HG02588 (cell line): ENCODE results near the gene ZNF641.
"Not testable (repeated sequence)": the region's sequence is repeated elsewhere in the genome, so short reads cannot be mapped to it uniquely, and the experiment has no call there.

Experiments used
- ATAC-seq: cut with Tn5 transposase; IDR thresholded peaks from one replicate; pipeline ENCODE4 v1.9.1; 2021; ENCODE audit warnings: mild to moderate bottlenecking, moderate library complexity; ENCODE audit not compliant: unreplicated experiment

ZNF641 gene

GRCh38 chr12:48336061-48336460, 14.7 kb downstream of the ZNF641 start:
- no peak for ATAC-seq

- no peak for ATAC-seq
These were observed 15.9 kb downstream of the ZNF641 start for GRCh38 chr12:48334808-48335207.

DNA sequence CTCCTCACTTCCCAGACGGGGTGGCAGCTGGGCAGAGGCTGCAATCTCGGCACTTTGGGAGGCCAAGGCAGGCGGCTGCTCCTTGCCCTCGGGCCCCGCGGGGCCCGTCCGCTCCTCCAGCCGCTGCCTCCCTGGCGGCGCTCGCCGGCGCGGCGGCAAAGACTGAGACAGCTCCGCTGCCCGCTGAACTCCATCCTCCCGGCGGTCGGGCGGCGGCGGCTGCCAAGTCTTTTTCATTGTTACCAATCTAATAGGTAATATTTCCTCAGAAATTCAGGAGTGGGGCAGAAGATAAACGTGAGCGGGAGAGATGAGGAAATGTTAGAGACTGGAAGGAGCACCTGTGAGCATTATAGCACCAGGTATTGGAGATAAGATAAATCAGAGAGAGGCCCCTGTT, 17.0 kb downstream of the ZNF641 start:
- not testable (repeated sequence) for ATAC-seq

GRCh38 chr12:48331399-48331798, 19.3 kb downstream of the ZNF641 start:
- no peak for ATAC-seq

DNA sequence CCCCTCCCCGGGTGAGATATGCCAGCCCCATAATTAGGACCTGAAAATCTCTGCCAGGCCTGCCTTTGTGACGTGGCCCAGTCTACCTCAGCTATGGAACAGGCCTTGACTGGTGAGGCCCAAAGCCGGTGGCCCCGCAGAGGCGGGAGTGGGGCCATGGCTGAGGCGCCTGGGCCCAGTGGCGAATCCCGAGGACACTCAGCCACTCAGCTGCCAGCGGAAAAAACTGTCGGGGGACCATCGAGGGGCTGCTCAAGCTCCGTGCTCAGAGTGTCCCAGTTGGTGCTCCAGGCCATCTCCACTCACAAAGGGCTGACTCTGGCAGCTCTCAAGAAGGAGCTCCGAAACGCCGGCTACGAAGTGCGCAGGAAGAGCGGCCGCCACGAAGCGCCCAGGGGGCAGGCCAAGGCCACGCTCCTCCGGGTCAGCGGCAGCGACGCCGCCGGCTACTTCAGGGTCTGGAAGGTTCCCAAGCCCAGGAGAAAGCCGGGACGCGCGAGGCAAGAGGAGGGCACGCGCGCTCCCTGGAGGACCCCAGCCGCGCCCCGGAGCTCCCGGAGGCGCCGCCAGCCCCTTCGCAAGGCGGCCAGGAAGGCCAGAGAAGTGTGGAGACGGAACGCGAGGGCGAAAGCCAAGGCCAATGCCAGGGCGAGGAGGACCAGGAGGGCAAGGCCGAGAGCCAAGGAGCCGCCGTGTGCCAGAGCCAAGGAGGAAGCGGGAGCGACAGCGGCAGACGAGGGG, 21.4 kb downstream of the ZNF641 start:
- no peak for ATAC-seq

- no peak for ATAC-seq
These were observed 34.2 kb downstream of the ZNF641 start for GRCh38 chr12:48316491-48316890.

GRCh38 chr12:48311313-48311712, 39.4 kb downstream of the ZNF641 start:
- no peak for ATAC-seq

DNA sequence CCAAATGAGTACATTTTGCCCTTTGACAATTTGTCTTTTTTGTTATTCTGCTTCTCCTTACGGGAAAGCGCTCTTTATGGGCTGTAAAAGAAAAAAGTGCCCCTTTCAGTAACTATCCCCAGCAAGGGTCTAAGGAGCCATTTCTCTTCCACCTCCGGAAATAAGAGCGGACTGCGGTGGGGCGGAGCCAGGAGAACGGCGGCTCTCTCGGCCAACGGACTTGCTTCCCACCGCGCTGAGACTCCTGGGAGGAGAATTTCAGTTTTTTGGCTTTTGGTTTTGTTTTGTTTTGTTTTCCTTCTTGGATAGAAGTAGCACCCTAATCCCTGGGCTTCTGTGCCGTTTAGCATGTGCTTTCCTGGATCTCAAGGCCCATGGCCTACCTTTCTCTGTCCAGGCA, 43.5 kb downstream of the ZNF641 start:
- ATAC-seq = no peak

GRCh38 chr12:48305190-48305589, 45.5 kb downstream of the ZNF641 start:
- no peak for ATAC-seq

DNA sequence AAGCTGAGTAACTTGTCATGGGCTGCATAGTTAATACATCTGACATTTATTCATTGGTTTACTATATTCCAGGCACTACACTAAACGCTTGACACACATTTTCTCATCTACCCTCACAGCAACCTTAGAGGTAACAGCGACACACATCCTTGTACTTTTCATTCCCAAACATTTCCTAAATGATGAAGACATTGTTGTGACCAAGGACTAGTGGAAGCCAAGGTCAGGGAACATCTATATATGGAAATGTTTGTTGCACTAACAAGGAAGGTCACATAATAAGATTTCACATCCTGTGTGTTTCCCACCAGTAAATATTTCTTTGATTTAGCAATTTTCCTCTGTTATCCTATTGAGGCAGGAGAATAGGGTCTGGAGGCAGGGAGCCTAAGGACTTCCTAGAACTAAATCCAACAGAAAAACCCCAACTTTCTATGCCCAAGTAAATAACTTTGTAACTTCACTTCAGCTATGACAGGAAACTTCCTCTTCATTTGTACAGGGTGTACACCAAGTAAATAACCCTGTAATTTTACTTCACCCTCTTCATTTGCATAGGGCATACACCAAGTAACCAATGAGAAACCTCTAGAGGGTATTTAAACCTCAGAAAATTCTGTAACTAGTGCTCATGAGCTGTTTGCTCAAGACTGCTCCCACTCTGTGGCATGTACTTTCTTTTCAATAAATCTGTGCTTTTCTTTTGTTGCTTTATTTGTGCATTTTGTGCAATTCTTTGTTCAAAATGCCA, 48.4 kb downstream of the ZNF641 start:
- no peak for ATAC-seq

DNA sequence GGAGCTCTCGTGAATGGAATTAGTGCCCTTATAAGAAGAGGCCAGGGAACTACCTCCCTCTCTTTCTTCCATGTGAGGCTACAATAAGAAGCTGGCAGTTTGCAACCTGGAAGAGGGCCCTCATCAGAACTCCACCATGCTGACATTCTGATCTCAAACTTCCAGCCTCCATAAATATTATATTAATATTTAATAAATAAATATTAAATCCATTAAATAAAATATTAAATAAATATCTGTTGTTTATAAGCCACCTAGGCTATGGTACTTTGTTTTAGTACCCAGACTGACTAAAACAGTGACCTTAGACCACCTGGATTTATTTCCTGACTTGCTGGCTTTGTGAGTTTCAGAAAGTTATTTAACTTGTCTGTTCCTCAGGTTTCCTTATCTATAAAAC, 49.9 kb downstream of the ZNF641 start:
- no peak for ATAC-seq

DNA sequence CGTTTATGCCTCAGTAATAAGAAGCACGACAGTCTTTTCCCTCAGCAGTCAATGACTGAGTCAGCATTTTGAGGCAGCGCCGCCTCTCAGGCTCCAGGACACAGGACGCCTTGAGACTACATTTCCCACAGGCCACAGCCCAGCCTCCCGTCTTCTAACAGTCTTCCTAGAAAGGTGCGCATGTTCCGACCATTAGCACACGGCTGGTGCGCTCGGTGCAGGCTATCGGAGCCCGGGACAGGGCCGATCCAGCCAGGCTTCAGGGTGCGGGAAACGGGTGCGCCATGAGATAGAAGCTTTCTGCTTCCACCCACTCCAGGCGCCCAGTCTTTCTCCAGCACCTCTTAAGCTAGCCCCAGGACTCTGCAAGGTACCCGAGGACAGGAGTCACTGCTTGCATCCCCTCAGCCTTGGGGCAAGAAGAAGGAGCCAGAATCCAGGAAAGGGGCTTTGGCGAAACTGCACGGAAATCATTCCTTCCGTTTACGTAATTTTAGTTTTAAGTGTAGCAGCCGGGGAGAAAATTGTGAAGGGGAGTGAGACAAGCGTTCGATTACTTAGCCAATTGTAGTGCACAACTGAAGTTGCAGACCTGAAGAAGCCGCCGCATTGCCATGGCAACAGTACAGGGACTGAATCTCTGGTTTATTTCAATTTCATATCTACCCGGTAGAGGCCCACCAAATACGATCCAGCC, 54.0 kb downstream of the ZNF641 start:
- no peak for ATAC-seq

DNA sequence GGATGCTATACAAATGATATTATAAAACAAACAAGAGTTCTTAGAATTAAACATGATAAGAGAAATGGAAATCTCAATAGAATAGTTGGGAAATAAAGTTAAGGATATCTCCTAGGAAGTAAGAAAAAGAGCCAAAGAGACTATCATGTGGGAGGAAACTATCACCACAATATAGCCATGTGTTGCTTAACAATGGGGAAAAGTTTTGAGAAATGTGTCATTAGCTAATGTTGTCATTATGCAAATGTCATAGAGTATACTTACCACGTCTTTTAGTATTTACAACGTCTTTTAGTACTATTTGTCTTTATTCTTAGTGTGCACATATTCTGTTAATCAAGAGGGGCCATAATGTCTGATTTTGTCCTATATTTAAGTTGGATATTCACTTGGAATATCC, 58.7 kb downstream of the ZNF641 start:
- no peak for ATAC-seq

DNA sequence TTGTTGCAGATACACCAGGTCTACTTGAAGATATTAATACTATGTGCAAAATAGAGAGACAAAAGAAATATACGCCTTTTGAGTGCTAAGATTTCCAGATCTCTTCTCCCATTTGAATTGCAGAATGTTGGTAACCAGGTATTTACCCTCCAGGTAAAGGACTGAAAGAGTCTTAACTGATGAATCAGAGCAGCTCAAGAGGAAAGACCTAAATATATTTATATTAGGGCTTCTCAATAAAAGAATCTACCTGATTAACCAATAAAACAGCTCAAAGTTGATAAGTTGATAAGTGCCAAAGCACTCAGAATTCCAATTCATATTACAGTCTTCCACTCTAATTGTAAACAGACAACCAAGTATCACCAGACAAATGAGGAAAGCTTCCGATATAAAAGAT, 59.2 kb downstream of the ZNF641 start:
- no peak for ATAC-seq

GRCh38 chr12:48288387-48289268, 62.1 kb downstream of the ZNF641 start:
- no peak for ATAC-seq
